Putamen (tissue), 1 donor: ENCODE data around the gene TXN.

Source experiments
- DNase-seq: peaks from one replicate; pipeline ENCODE4 v3.0.0-alpha.2; 2016; ENCODE audit warnings: low spot score

The TXN gene

DNA sequence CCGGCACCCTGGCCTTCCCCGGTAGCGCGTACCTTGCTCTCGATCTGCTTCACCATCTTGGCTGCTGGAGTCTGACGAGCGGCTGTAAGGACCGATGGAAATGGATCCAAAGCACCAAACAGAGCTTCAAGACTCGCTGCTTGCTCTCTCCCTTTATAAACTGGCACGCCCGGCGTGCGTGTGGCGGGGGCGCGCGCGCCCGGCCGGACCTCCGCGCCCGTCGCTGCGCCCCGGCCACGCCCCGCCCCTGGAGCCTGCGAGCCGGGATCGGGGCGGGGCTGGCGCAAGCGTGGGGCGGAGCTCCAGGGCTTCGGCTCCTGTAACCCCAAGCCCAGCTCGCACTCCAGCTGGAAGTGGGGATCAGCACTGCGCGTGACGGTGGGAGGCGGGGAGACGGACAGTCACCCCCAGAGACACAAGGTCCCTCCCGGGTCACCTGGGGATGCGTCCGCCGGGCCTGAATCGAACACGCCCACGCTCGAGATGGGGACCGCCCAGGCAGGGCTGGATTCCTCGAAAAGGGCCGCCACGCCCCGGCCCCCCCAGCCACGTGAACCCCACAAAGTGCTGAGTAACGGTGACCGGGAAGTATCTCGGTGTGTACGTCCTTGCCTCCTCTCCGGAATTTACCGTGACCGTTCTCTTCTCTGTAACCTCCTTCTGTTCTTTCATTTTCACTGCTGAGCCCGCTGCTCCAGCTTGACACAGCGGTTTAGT is at the start of gene TXN:
TSS of gene TXN (minus strand) at position 128 of the 717 bp plus-strand sequence. CDS start at position 56, 72 bp downstream.
- peak; percentile 91 for DNase-seq

- DNase-seq: no peak
Observed at GRCh38 chr9:110303133-110303532, 46.8 kb upstream of the TXN start.

GRCh38 chr9:110298043-110298605 is 41.8 kb upstream of the TXN start:
- no peak for DNase-seq

DNA sequence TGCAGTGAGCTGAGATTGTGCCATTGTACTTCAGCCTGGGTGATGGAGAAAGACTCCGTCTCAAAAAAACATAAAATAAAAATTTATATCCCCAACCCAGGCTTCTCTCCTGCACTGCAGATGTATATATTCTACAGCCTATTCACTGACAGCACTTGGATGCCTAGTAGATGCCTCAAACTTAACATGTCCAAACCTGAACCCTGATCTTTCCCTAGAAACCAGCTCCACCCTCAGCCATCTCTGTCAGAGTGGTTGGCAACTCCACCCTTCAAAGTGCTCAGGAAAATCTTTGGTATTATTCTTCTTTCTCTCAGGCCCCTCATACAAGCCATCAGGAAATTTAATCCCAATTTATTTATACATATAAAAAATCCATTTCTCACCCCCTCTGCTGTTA is 36.9 kb upstream of the TXN start:
- no peak for DNase-seq

DNA sequence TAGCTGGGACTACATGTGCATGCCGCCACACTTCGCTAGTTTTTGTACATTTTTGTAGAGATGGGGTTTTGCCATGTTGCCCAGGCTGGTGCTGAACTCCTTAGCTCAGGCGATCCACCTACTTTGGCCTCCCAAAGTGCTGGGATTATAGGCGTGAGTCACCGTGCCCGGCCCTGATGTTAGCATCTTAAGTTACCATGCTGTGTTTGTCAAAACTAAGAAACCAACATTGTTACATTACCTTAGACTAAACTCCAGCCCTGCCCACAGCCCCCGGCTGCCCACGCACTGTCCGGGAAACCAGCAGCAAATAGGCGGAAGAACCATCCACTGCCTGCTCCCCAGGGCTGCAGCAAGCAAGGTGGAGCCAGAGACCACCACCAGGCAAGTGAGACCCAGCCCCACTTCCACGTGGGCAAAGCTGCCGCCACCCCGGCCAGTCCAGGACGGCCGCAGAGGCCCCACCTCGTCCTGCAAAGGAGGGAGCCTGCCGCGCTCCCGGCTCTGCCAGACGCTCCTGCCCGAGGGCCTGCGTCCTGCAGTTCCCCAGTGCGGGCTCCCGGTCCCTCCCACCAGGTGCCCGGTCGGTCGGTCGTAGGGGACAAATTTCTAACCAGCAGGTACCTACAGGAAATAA is 35.7 kb upstream of the TXN start:
- no peak for DNase-seq

DNA sequence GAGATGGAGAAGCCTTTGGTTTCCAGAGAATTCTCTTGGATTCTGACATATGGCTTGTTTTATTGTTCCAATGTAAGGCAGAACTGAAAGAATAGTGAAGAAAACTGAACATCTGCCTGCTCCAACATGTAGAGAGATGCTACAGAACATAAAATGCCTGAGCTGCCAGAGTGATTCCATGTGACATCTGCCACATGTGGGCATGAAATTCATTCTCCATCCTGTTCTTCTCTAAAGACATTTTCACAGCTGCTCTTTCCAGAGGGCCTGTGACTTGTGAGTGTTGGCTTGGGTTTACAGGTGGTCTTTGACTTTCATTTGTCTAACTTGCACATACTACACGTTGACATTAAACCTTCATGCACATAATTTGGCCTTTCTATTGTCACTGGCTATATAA is 33.7 kb upstream of the TXN start:
- no peak for DNase-seq

DNA sequence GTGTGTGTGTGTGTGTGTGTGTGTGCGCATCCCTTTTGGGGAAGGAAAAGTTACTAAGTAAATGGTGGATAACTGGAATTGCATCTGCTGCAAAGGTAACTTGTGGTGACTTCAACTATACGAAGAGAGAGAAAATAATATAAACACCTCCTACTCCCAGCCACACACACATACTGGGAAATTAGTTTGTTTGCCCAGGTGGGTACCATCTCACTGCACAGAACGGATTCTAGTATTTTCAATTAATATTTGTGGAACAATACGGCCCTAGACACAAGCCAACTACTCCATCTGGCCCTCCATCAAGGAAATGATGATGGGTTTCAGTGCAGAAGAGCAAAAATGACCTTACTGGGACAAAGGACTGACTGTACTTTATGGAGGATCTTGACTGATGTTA is 32.2 kb upstream of the TXN start:
- DNase-seq: no peak

DNA sequence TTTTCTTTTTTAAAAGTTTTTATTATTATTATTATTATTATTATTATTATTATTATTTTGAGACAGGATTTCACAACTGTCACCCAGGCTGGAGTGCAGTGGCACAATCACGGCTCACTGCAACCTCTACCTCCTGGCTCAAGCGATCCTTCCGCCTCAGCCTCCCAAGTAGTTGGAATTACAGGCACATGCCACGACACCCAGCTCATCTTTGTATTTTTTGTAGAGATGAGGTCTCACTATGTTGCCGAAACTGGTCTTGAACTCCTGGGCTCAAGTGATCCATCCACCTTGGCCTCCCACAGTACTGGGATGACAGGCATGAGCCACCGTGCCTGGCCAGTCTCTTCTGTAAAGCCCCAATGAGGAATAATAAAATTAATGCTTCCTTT is 31.0 kb upstream of the TXN start:
- DNase-seq: no peak

- DNase-seq: no peak
Observed at GRCh38 chr9:110284211-110284844, 28.0 kb upstream of the TXN start.

- DNase-seq: no peak
Observed at GRCh38 chr9:110283751-110284150, 27.4 kb upstream of the TXN start.

GRCh38 chr9:110282739-110283081 is 26.4 kb upstream of the TXN start:
- DNase-seq: no peak

DNA sequence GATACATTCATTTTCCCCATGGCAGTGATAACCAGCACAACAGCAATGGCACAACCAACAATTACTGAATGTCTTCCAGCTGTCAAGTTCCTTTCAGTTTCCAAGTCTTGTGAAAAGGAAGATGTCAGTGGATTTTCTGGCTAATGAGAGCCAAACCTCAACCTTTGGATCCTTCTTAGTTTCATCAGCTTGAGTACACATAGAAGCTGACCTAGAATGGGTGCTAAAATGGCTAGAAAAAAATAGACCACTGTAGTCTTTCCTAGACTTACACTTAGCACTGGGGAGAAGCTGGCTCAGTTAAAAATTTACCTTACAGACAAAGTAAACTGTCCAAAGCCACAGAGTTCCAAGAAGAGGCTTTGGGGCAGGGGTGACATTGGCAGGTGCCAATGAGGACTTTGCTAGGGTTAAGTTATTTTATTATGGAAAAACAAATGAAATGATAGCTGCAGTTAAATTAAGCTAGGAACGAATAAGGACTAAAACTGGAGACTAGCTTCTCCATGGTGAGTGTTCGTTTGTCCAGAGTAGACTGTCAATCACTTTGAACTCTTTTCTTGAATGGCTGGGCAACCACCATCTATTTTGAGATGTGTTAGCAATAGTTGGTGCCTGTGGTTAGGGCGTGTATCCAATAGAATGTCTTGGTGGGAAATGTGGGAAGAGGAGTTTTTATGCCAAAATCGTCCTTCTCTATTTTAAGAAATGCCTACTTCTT is 25.9 kb upstream of the TXN start:
- DNase-seq: no peak

DNA sequence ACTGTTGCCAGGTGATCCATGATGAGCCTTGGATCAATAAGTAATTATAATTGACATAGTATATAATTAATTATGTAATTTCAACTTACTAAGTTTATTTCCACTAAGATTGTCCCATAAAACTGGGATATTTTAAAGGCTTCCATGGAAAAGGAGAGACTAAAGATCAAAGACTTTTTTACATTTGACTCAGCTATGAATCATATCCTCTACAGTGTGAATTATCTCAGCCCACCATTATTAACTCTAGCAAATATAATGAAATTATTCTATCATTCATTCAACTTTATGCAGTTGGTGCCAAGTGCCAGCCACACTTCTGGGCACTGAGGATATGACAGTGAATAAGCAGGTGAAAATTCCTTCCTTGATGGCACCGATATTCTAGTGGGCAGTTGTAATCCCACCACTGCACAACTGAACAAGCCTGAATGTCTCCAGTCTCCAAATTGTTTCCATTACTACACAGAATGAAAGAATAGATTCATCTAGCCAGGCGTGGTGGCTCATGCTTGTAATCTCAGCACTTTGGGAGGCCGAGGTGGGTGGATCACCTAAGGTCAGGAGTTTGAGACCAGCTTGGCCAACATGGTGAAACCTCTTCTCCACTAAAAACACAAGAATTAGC is 21.9 kb upstream of the TXN start:
- DNase-seq: no peak

DNA sequence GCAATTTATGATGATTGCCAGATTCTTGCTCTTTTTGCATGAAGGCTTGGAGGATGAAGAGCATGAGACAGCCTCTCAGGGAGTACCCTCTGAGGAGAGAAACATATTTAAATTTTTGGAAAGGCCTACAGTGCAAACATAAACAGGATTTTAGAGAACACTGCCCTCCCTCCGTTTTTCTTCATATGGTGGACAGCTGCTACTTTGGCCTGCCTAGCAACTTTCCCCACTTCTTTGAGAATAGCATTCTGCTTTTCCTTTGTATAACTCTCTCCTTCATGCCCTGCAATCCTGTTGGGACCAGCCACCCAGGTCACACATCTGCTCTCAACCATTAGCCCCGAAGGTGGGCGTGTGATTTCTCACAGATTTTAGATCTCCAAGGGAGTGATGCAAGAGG is 20.5 kb upstream of the TXN start:
- no peak for DNase-seq

GRCh38 chr9:110270211-110270995 is 14.1 kb upstream of the TXN start:
- no peak for DNase-seq

DNA sequence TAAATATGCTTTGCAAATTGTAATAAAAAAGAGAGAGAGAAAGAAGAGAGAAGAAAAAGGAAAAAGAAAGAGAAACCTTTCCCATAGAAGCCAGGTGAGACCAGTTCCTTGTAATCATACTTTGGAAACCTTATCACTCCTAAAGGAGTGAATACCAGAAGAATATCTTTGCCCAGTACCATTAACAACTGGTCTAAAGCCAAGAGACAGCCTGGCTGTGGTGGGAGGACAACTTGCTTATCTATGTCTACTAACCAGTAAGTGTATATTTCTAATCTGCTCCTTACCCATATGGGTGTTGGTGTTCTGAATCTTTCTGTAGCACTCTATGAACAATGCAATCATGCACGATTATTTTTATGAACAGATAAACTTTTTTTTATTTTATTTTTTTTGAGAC is 10.5 kb upstream of the TXN start:
- DNase-seq: no peak

GRCh38 chr9:110261632-110262031 is 5.3 kb upstream of the TXN start:
- no peak for DNase-seq

DNA sequence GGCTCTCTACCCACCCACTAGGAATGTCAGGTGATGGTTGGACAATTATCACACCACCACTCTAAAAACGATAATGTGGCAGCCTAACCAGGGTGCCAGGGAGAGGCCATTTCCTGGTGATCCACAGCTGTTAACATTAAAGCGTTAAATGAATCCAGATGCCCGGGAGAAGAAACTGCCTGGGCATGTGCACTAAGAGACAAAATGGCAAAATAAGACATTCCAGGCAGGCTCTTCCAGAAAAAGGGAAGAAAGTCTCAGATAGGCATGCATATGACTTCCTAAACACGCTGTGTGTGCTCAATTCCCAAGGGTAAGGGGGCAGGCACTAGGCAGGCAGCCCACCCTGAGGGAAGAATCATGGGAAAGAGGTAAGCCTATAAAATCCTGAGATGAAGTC is 4.6 kb upstream of the TXN start:
- DNase-seq: no peak

GRCh38 chr9:110259566-110259965 is 3.3 kb upstream of the TXN start:
- DNase-seq: no peak

DNA sequence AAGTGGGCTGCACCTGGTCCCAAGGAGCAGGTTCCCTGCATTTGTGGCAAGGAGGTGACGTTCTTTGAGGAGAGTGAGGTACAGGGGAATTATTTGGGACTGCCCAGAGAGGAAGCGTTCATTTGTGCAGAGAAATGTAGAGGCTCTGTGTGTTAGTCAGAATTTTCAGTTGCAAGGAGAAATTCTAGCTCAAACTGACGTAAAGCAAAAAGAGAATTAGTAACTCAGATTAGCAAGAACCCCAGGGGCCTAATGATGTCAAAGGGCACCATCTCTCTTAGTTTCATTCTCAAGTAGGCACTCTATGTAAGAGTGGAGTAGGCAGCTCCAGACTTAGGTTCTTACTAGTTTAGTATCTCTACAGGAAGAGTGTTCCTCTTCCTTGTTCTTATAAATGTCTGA is 2.4 kb upstream of the TXN start:
- no peak for DNase-seq

GRCh38 chr9:110257956-110258355 is 1.6 kb upstream of the TXN start:
- DNase-seq: no peak
